ENCODE data around the gene CRYAB. TPM values are rescaled to one million over a fixed set of nuclear protein-coding genes. Genes with fewer than 3 reads are reported as not detected.

CRYAB gene
- total and polyA plus RNA-seq, 8 donors: 26.7 to 89.2 (median 34.8) TPM

DNA sequence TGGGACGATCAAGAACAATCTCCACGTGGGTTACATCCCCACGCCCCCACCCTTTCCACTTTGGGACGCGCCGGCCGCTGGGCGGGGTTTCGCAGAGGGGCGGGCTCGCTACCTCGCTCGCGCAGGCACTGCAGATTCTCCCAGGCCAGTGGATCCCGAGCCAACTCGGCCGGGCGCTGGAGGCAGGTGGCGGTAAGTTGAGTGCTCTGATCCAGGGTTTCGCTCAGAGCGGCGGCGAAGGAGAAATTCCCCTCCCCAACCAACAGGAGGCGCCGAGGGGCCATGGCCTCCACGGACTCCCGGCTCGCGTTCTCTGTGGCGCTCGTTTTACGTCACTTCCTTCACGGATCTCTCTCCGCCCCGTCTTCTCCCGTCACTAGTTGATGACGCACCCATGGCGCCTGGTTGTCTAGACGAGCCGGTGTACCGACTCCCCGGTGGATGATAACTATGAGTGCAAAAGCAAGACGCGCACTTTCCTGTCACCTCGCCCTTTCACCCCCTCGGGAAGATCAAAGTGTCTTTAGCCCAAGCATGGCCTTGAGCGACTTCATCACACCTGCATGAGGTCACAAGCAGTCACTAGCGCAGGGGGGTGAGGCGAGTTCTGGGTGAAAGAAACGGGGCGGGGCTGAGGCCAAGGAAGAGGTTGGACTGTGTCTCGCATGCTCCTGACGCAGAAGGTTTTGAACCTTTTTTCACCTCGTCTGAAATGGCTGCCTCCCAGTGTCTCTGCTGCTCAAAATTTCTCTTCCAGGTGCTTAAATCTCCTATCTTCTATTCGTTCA is 32.5 kb downstream of the CRYAB start, which contains the start of the genes CFAP68 and FDXACB1:
Gene CFAP68, plus strand, starts transcription at position 693 of the 788 bp plus-strand sequence. Its CDS starts 20 bp downstream, at position 713.
Gene FDXACB1, minus strand, starts transcription at position 317 of the 788 bp plus-strand sequence. Its CDS starts 33 bp downstream, at position 284.
- H3K36me3 ChIP-seq: peaks cover 0 to 14% of the 10 kb centered on the region in 2 donors
- TF ChIP-seq, protein P1, sequence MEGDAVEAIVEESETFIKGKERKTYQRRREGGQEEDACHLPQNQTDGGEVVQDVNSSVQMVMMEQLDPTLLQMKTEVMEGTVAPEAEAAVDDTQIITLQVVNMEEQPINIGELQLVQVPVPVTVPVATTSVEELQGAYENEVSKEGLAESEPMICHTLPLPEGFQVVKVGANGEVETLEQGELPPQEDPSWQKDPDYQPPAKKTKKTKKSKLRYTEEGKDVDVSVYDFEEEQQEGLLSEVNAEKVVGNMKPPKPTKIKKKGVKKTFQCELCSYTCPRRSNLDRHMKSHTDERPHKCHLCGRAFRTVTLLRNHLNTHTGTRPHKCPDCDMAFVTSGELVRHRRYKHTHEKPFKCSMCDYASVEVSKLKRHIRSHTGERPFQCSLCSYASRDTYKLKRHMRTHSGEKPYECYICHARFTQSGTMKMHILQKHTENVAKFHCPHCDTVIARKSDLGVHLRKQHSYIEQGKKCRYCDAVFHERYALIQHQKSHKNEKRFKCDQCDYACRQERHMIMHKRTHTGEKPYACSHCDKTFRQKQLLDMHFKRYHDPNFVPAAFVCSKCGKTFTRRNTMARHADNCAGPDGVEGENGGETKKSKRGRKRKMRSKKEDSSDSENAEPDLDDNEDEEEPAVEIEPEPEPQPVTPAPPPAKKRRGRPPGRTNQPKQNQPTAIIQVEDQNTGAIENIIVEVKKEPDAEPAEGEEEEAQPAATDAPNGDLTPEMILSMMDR (IDR thresholded peaks at IDR 0.05): peak; percentile 89 to 98
- no peaks in the 10 kb centered on the region for H3K27me3 ChIP-seq
- H3K27ac ChIP-seq: peak within 1 kb of the TSS; percentile 92 to 97
- ATAC-seq (peak; percentile 96), DNase-seq (peak; percentile 96 to 98 (median 98))
- peaks cover 5 to 19% of the 10 kb centered on the region in 2 donors for H3K4me1 ChIP-seq
- no peaks in the 10 kb centered on the region for H3K9me3 ChIP-seq
- intact Hi-C loops (cut with DNase I): loop anchor here in 1 of 2 donors (10.0 kb wide), 1 partner anchor 46 kb away; no protein-coding TSS in a partner anchor
- peak within 1 kb of the TSS; percentile 52 to 73 for H3K4me3 ChIP-seq

DNA sequence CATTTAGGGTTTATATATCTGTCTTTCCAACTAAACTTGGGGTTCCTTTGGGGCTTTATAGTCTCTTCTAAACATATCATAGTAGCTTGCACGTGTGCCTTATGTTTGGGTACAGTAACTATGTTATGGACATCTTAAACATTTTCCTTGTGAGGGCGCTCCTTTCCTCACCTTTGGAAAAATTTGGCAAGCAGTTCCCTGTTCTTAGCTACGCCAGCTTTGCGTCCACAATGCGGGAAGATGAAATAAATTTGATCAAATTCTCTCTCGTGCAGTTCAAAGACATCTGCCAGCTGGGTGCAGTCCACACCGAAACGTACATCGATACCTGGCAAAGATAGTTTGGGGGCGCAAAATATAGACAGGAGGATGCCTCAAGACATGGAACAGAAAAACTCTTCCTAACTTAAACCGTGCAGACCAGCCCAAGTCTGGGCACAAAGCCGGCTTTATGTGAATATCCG is 33.2 kb downstream of the CRYAB start:
- peak; percentile 6 for ATAC-seq

DNA sequence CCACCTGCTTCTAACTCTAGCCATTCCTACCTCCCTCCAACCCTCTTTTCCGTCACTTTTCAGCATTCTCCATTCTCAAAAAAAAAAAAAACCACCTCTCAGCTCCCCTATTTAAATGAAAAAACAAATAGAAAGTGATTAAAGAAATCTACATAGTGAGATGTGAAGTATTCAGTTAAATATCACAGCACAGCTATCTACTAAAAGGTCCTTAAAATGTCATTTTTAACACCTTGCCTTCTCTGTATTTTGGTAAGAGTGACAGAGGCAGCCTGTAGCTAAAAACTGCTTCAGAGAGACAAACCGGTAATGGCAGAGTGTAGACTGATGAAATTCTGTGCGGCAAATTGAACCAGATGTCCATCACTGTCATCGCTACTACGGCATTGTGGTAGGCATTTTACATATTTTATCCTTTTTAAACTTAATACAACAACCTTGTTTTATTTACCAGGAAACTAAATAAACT is 39.8 kb downstream of the CRYAB start:
- intact Hi-C loops (cut with DNase I): loop anchor here in 1 of 2 donors (10.0 kb wide), 1 partner anchor 53 kb away; no protein-coding TSS in a partner anchor
- TF ChIP-seq, protein P1 (IDR thresholded peaks at IDR 0.05): no peak
- peak; percentile 6 for ATAC-seq
- H3K9me3 ChIP-seq: no peaks in the 10 kb centered on the region
- H3K4me3 ChIP-seq: peak overlapping the region; percentile 79 to 92
- no peaks in the 10 kb centered on the region for H3K27me3 ChIP-seq
- peaks cover 11 to 17% of the 10 kb centered on the region in 2 donors for H3K4me1 ChIP-seq
- no peak for DNase-seq
- peaks cover 0 to 22% of the 10 kb centered on the region in 2 donors for H3K36me3 ChIP-seq
- peak overlapping the region; percentile 82 to 88 for H3K27ac ChIP-seq

More for the DNA sequence above, 33.2 kb downstream of the CRYAB start:
- no peaks in the 10 kb centered on the region for H3K27me3 ChIP-seq
- peaks cover 5 to 19% of the 10 kb centered on the region in 2 donors for H3K4me1 ChIP-seq
- peaks cover 0 to 12% of the 10 kb centered on the region in 2 donors for H3K36me3 ChIP-seq
- peak in 1 of 4 donors; percentile 54 for DNase-seq
- TF ChIP-seq, protein P1 (IDR thresholded peaks at IDR 0.05): no peak
- H3K9me3 ChIP-seq: no peaks in the 10 kb centered on the region
- peak overlapping the region; percentile 52 to 73 for H3K4me3 ChIP-seq
- H3K27ac ChIP-seq: peak overlapping the region; percentile 92 to 97
- intact Hi-C loops (cut with DNase I): loop anchor here in 1 of 2 donors (10.0 kb wide), 1 partner anchor 46 kb away; no protein-coding TSS in a partner anchor

DNA sequence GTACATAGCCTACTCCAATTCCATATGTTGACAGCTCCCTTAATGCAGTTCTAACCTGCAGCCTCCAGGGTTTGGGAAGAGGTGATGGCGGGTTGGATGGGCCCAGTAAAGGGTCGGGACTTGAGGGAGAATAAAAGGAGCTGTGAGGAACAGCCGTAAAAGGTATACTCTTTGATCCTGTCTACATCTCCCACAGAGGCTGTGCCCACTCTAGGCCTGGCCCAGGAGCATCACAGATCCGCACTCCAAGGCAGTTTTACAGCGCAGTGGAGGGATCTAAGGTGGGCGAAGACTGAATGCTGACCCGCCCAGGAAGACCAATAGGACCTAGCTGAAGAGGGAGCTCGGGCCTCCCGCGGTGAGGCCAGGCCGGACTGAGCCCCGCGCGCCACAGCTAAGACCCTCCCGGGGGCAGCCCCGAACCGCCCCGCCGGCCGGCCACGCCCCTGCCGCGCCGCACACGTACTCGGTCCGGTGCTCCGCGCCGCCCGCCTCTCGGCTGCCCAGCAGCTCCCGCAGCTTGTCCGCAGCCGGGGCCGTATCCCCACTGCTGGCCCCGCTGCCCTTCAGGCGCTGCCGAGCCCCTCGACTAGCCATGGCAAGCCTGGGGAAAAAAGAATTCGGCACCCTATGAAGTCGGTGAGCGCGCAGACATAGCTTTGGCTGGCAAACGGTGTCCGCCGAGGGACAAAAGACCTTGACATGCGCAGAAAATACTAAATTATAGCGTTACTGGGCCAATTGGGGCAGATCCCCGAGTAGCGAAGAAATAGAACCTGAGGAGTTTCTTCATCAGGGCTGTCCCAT is 40.5 kb downstream of the CRYAB start, which contains the start of gene ALG9:
Gene ALG9, minus strand, starts transcription at position 696 of the 807 bp plus-strand sequence. Its CDS starts 99 bp downstream, at position 597.
- peak; percentile 85 to 92 (median 88) for DNase-seq
- ATAC-seq: peak; percentile 95
- H3K27ac ChIP-seq: peak within 1 kb of the TSS; percentile 82 to 88

More for the DNA sequence above, 40.5 kb downstream of the CRYAB start, which contains the start of gene ALG9:
- no peaks in the 10 kb centered on the region for H3K9me3 ChIP-seq
- TF ChIP-seq, protein P1 (IDR thresholded peaks at IDR 0.05): peak in 1 of 2 donors; percentile 20
- peaks cover 11 to 17% of the 10 kb centered on the region in 2 donors for H3K4me1 ChIP-seq
- no peaks in the 10 kb centered on the region for H3K27me3 ChIP-seq
- peak within 1 kb of the TSS; percentile 79 to 92 for H3K4me3 ChIP-seq
- intact Hi-C loops (cut with DNase I): loop anchor here in 1 of 2 donors (10.0 kb wide), 1 partner anchor 54 kb away; no protein-coding TSS in a partner anchor
- peaks cover 0 to 28% of the 10 kb centered on the region in 2 donors for H3K36me3 ChIP-seq
